ENCODE results near the gene CTSZ.

- TF ChIP-seq CTCF (IDR thresholded peaks at IDR 0.05; ENCODE audit: poor library complexity), result no peak
- TF ChIP-seq EZH2 (IDR thresholded peaks at IDR 0.05; ENCODE audit: borderline replicate concordance), result no peak
Measured at GRCh38 chr20:59032023-59032712, 25.1 kb upstream of the CTSZ start, which contains the start of gene ATP5F1E.
